IMR-90 (cell line): ENCODE results near the gene PRDM5.
"Not testable (repeated sequence)": the region's sequence is repeated elsewhere in the genome, so short reads cannot be mapped to it uniquely, and the experiment has no call there.

ENCODE experiments used
- CEBPB ChIP-seq: IDR thresholded peaks from 2 replicates; pipeline ENCODE4 v1.6.1; 2012; ENCODE audit warnings: low read depth, low read length, improper control_type of control experiment
- CHD1 ChIP-seq: IDR thresholded peaks from 2 replicates; pipeline ENCODE4 v1.6.1; 2012; ENCODE audit warnings: low read depth, low read length, improper control_type of control experiment
- CTCF ChIP-seq: conservative IDR thresholded peaks from 2 replicates; pipeline ENCODE4 v1.5.1; 2012; ENCODE audit warnings: mild to moderate bottlenecking, low read depth, low read length, improper control_type of control experiment
- ELK1 ChIP-seq: fragments of 150-350 bp; IDR thresholded peaks from 2 replicates; pipeline ENCODE4 v1.6.1; 2016; ENCODE audit warnings: low read depth, mild to moderate bottlenecking, low read length, moderate library complexity, borderline replicate concordance
- MAFK ChIP-seq: IDR thresholded peaks from 2 replicates; pipeline ENCODE4 v1.6.1; 2012; ENCODE audit warnings: low read depth, low read length, improper control_type of control experiment
- MAZ ChIP-seq: IDR thresholded peaks from 2 replicates; pipeline ENCODE4 v1.6.1; 2012; ENCODE audit warnings: low read depth, mild to moderate bottlenecking, low read length, improper control_type of control experiment, moderate library complexity, borderline replicate concordance
- POLR2A ChIP-seq: IDR thresholded peaks from 2 replicates; pipeline ENCODE4 v1.6.1; 2012; ENCODE audit warnings: mild to moderate bottlenecking, low read depth, low read length
- RAD21 ChIP-seq: IDR thresholded peaks from 2 replicates; pipeline ENCODE4 v1.6.1; 2012; ENCODE audit warnings: low read length, improper control_type of control experiment
- RCOR1 ChIP-seq: IDR thresholded peaks from 2 replicates; pipeline ENCODE4 v1.6.1; 2012; ENCODE audit warnings: mild to moderate bottlenecking, low read length, improper control_type of control experiment; ENCODE audit not compliant: insufficient replicate concordance
- RFX5 ChIP-seq: IDR thresholded peaks from 2 replicates; pipeline ENCODE4 v1.8.0; 2012; ENCODE audit warnings: low read depth, mild to moderate bottlenecking, low read length, moderate library complexity
- SMC3 ChIP-seq: fragments of 150-350 bp; IDR thresholded peaks from 2 replicates; pipeline ENCODE4 v1.6.1; 2016; ENCODE audit warnings: low read depth, mild to moderate bottlenecking, antibody characterized with exemption, low read length, moderate library complexity
- USF2 ChIP-seq: fragments of 150-350 bp; IDR thresholded peaks from 2 replicates; pipeline ENCODE4 v1.6.1; 2017; ENCODE audit warnings: mild to moderate bottlenecking, antibody characterized with exemption, low read length, low read depth

GRCh38 chr4:120648336-120648735 is 274.2 kb downstream of the PRDM5 start:
- not testable (repeated sequence) for TF ChIP-seq USF2, CTCF, ELK1, SMC3, RFX5, CEBPB, MAZ, POLR2A, RAD21, MAFK, RCOR1, CHD1
